Measurements from ENCODE around the gene GSS.

The GSS gene

GRCh38 chr20:34955231-34956040 lies at the start of gene GSS, which contains the start of gene MYH7B:
Gene GSS, minus strand, starts transcription at chr20:34955806. Its CDS starts 3,954 bp downstream, at chr20:34951852.
Gene MYH7B, plus strand, starts transcription at chr20:34955868. Its CDS starts 22,138 bp downstream, at chr20:34978006.
- peak; percentile 98 for DNase-seq (ENCODE audit: low read depth)

GRCh38 chr20:35004749-35005462 lies 49.3 kb upstream of the GSS start:
- DNase-seq (ENCODE audit: low read depth), result no peak

DNA sequence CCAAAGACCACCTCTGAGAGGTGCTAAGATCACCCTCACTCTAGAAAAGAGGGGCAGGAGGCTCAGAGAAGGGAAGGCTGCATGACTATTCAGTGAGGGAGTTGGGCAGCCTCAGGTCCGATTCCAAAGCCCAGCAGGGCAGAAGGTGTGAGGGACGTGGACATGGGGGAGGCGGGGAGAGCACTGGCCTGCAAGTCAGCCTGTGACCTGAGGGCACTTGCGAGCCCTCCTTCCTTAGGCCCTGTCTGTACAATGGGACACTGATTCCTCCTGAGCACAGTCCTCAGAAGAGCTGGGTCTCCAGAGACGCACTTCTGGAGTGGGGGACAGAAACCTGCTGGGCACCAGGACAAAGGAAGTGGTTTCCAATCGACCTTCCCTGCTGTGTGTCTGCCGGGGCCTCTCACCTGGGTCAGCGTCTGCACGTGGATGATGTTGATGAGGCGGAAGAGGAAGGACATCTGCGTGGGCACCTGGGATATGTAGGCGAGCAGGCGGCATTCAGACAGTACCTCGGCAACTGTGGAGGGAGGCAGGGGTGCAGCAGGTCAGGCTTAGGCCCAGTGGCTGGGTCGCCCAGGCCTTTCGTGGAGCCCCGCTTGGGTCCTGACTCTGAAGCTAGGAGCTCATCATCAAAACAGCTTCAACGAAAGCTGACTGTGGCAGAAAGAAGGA lies 48.6 kb upstream of the GSS start:
- DNase-seq (ENCODE audit: low read depth), result no peak

GRCh38 chr20:35003211-35004031 lies 47.8 kb upstream of the GSS start:
- no peak for DNase-seq (ENCODE audit: low read depth)

DNA sequence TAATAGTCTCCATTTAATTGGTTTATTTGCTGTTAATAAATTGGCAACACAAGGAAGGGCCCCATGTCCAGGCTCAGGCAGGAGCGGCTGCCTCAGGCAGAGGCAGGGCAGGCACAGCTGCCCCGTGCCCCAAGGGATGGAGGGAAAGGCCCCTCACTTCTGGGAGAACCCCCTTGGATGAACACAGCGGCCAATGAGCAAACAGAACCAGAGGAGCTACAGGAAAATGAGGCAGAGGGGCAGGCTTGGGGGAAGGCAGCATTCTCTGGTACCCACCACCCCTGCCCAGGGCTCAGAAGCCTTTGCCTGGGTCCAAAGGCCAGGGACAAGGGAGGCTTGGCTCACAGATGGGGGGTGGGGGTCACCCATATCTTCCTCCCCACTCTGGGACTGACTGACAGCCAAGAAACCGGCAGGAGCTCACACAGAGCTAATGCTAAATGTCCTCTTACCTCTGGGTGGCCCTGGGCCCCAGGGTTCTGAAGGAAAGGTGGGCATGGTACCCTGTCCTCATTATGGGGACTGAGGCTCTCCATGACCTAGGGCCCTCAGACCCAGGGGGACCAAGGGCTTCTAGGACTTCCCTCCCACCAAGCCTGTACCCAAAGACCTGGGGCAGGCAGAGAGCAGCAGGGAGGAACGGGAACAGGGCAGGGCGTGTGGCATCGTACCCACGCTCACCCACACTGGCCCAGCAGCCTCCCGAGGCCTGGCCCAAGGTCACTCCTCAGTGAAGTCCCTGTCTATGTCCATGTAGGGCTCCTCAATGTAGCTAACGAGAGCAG lies 47.0 kb upstream of the GSS start:
- DNase-seq (ENCODE audit: low read depth), result no peak

DNA sequence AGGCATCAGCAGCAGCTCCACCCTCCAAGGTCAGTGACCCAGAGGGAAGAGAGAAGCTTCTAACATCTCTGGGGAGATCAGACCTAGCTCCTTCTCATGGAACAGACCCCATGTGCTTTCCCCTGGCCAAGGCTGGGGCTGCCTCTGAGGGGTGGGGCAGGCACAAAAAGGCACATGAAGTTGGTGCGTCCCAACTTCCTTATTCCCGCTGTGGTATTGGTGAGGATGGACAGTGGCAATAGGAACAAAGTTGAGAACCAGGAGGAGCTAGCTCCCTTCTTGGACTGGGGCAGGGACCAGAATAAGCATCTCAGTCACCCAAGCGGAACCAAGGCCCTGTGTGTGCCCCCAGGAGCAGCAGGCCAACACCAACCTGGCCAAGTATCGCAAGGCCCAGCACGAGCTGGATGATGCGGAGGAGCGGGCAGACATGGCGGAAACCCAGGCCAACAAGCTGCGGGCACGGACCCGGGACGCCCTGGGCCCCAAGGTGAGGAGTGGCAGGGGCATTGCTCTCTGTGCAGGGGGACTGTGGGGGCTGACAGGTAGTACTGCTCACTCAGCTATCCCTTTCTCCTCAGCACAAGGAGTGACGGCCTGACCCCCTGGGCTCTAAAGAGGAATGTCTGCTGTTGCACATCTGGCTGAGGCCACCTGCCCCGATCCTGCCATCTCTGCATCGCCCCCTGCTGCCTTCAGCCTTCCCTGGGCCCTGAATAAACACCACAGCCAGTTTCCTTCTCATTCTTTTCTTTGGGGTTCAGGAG lies 46.2 kb upstream of the GSS start:
- DNase-seq (ENCODE audit: low read depth), result no peak

- DNase-seq (ENCODE audit: low read depth), result no peak
These were observed 45.5 kb upstream of the GSS start for GRCh38 chr20:35000922-35001595.

GRCh38 chr20:35000311-35000921 lies 44.8 kb upstream of the GSS start:
- no peak for DNase-seq (ENCODE audit: low read depth)

DNA sequence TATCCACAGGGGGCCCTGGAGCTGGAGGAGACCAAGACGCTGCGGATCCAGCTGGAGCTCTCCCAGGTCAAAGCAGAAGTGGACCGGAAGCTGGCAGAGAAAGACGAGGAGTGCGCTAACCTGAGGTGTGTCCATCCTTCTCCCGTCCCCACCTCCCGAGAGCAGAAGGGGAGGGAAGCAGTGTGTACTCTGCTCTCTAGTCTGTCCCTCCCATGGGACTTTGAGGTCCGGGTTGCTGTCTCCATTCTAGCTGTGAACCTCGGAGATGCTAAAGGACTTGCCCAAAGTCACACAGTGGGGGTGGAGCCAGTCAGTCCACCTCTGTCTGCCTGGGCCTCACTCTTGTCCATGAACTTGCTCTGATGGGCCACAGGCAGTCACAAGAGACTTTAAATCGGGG lies 44.2 kb upstream of the GSS start:
- no peak for DNase-seq (ENCODE audit: low read depth)

GRCh38 chr20:34999021-34999451 lies 43.4 kb upstream of the GSS start:
- DNase-seq (ENCODE audit: low read depth), result no peak

GRCh38 chr20:34998331-34998950 lies 42.8 kb upstream of the GSS start:
- DNase-seq (ENCODE audit: low read depth), result no peak

DNA sequence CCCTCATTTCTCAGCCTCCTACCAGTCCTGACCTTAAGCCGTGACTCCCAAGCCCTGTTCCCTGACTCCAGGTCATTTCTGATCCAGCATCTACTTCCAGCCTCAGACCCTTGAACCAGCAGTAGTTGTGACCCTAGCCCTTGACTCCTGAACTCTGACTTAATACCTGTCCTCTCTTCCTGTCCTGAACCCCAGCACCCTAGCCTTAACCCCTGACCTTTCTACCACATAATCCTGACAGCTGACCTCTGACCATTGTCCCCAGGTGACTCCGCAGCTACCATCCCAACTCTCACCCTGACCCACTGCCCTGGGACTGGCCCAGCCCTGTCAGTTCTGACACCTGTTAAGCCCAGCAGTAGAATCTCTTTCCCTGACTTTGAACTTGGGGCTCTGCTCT lies 42.2 kb upstream of the GSS start:
- no peak for DNase-seq (ENCODE audit: low read depth)

DNA sequence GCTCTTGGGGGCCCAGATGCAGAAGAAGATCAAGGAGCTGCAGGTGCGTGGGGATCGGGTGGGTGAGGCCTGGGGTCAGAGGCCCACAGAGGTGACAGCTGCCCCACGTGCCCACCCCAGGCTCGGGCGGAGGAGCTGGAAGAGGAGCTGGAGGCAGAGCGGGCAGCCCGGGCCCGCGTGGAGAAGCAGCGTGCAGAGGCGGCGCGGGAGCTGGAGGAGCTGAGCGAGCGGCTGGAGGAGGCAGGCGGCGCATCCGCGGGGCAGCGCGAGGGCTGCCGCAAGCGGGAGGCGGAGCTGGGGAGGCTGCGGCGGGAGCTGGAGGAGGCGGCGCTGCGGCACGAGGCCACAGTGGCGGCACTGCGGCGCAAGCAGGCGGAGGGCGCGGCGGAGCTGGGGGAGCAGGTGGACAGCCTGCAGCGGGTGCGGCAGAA lies 41.5 kb upstream of the GSS start:
- no peak for DNase-seq (ENCODE audit: low read depth)

GRCh38 chr20:34996243-34997028 lies 40.8 kb upstream of the GSS start:
- DNase-seq (ENCODE audit: low read depth), result no peak

DNA sequence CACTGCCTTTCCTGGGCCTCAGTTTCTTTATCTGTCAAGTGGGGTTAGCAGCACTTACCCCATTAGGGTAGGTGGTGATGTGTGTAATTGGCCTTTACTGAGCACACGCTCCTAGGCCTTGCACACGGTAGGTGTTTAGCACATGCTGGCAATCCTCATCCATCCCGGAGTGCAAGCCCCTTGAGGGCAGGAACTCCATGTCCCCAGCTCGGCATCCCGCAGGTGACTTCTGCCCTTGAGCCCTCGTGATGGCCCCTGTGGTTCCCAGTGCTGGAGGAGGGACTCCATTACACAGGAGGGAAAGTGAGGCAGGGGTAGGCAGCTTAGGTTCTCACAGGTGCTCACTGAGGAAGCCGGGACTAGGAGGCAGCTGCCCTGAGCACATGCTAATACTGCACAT lies 40.1 kb upstream of the GSS start:
- no peak for DNase-seq (ENCODE audit: low read depth)

DNA sequence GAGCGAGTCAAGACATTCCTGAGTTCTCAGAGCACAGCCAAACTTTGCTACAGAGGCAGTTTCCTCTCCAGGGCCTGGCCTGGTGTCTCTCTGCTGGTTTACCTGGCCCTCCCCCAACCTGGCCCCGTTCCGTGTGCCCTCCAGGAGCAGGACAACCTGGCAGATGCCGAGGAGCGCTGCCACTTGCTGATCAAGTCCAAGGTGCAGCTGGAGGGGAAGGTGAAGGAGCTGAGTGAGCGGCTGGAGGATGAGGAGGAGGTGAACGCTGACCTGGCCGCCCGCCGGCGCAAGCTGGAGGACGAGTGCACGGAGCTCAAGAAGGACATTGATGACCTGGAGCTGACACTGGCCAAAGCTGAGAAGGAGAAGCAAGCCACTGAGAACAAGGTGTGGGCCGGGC lies 39.6 kb upstream of the GSS start:
- no peak for DNase-seq (ENCODE audit: low read depth)

- no peak for DNase-seq (ENCODE audit: low read depth)
These were observed 39.0 kb upstream of the GSS start for GRCh38 chr20:34994509-34995131.

All from activated T-cell treated with anti-CD3 and anti-CD28 coated beads for 1 hour (primary cell).